Loucy (cell line): ENCODE measurements around the gene INS.

Experiments
- H2AFZ ChIP-seq: fragments of 200-600 bp; sonication (generic); 2 replicates; pipeline ENCODE4 v1.6.0; 2016; ENCODE audit warnings: antibody characterized with exemption, mild to moderate bottlenecking, low read length, moderate library complexity
- H3F3A ChIP-seq: fragments of 200-600 bp; 2 replicates; pipeline ENCODE4 v1.6.0; 2016; ENCODE audit warnings: antibody characterized with exemption, low read depth, mild to moderate bottlenecking
- H3K27me3 ChIP-seq: fragments of 200-600 bp; sonication (generic); 2 replicates; pipeline ENCODE4 v1.6.1; 2014; ENCODE audit warnings: low read length, mild to moderate bottlenecking; ENCODE audit not compliant: insufficient read depth, poor library complexity, severe bottlenecking
- H3K36me3 ChIP-seq: fragments of 200-600 bp; sonication (generic); 2 replicates; pipeline ENCODE4 v1.6.1; 2016; ENCODE audit warnings: low read length; ENCODE audit not compliant: insufficient read depth
- H3K4me1 ChIP-seq: fragments of 200-600 bp; sonication (generic); 2 replicates; pipeline ENCODE4 v1.5.1; 2014; ENCODE audit warnings: low read length, mild to moderate bottlenecking; ENCODE audit not compliant: insufficient read depth, poor library complexity, severe bottlenecking
- H3K4me2 ChIP-seq: fragments of 200-600 bp; sonication (generic); 2 replicates; pipeline ENCODE4 v1.6.0; 2014; ENCODE audit warnings: antibody characterized with exemption, low read length, low read depth, mild to moderate bottlenecking; ENCODE audit not compliant: poor library complexity, severe bottlenecking
- H3K4me3 ChIP-seq: fragments of 200-600 bp; sonication (generic); 2 replicates; pipeline ENCODE4 v1.5.1; 2014; ENCODE audit warnings: low read length, mild to moderate bottlenecking, mixed read lengths; ENCODE audit not compliant: poor library complexity, severe bottlenecking
- H3K79me2 ChIP-seq: fragments of 200-600 bp; sonication (generic); 2 replicates; pipeline ENCODE4 v1.6.1; 2014; ENCODE audit warnings: low read length; ENCODE audit not compliant: insufficient read depth
- H3K9ac ChIP-seq: fragments of 200-600 bp; sonication (generic); 2 replicates; pipeline ENCODE4 v1.6.0; 2014; ENCODE audit warnings: mild to moderate bottlenecking, low read depth, low read length, moderate library complexity; ENCODE audit not compliant: poor library complexity, severe bottlenecking
- H3K9me2 ChIP-seq: fragments of 200-600 bp; sonication (generic); replicated peaks from 2 replicates; pipeline ENCODE4 v1.6.1; 2016; ENCODE audit warnings: low read depth, low read length, mixed read lengths
- H3K9me3 ChIP-seq: fragments of 200-600 bp; sonication (generic); 2 replicates; pipeline ENCODE4 v1.6.1; 2014; ENCODE audit warnings: mild to moderate bottlenecking, antibody characterized with exemption, low read length, low read depth; ENCODE audit not compliant: insufficient read depth
- H4K20me1 ChIP-seq: fragments of 200-600 bp; sonication (generic); 2 replicates; pipeline ENCODE4 v1.6.0; 2014; ENCODE audit warnings: antibody characterized with exemption, low read length, mild to moderate bottlenecking; ENCODE audit not compliant: insufficient read depth, poor library complexity, severe bottlenecking
- EZH2phosphoT487 ChIP-seq: fragments of 200-600 bp; IDR thresholded peaks from 2 replicates; pipeline ENCODE4 v1.6.1; 2018; ENCODE audit warnings: antibody characterized with exemption, mild to moderate bottlenecking, moderate library complexity, borderline replicate concordance
- TF ChIP-seq, protein P1 (sequence below): fragments of 200-600 bp; sonication (generic); conservative IDR thresholded peaks from 2 replicates; pipeline ENCODE4 v1.5.1; 2014; ENCODE audit warnings: mild to moderate bottlenecking, antibody characterized with exemption, low read length

The INS gene

DNA sequence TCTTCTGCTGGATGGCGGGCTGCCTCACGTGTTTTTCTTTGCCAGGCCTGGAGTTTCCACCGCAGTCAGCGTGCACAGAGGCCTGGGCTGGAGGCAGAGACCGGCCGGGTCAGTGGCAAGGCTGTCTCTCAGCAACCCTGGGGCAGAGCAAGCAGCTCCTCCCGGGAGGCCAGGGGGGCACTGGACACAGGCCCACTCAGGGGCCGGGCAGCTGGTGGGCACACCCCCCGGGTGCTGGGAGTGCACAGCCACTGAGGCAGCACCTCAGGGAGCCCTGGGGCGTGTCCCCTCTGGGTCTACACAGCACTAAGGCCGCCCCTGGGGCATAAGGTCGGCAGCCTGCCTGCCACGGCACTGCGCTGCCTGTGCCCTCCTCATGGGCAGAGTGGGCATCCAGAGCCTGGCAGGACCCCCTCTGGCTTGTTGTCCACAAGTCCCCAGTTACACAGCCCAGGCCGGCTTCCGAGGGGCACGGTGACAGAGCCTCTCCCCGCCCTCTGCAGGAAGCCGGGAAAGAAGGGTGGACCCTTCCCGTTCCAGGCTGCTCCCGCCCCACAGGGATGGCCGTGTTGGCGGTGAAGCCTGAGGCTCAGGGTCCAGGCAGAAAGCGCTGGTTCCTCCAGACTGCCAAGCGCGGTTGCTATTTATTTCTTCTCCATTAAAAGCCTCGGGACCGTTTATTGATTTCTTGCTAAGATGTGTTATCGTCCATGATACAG, 29.1 kb upstream of the INS start:
- Histone ChIP-seq H4K20me1 (no peaks in the 10 kb centered on the region), H3K4me2 (no peak overlapping the region), H3K9me3 (no peaks in the 10 kb centered on the region), H3F3A (no peaks in the 10 kb centered on the region), H3K36me3 (no peaks in the 10 kb centered on the region), H3K79me2 (no peaks in the 10 kb centered on the region), H3K4me3 (no peak overlapping the region), H3K4me1 (peaks cover 2% of the 10 kb centered on the region), H3K27me3 (no peaks in the 10 kb centered on the region), H3K9me2 (no peaks in the 10 kb centered on the region), H3K9ac (no peak overlapping the region), H2AFZ (no peak overlapping the region)
- TF ChIP-seq EZH2phosphoT487: no peak
- TF ChIP-seq, protein P1, sequence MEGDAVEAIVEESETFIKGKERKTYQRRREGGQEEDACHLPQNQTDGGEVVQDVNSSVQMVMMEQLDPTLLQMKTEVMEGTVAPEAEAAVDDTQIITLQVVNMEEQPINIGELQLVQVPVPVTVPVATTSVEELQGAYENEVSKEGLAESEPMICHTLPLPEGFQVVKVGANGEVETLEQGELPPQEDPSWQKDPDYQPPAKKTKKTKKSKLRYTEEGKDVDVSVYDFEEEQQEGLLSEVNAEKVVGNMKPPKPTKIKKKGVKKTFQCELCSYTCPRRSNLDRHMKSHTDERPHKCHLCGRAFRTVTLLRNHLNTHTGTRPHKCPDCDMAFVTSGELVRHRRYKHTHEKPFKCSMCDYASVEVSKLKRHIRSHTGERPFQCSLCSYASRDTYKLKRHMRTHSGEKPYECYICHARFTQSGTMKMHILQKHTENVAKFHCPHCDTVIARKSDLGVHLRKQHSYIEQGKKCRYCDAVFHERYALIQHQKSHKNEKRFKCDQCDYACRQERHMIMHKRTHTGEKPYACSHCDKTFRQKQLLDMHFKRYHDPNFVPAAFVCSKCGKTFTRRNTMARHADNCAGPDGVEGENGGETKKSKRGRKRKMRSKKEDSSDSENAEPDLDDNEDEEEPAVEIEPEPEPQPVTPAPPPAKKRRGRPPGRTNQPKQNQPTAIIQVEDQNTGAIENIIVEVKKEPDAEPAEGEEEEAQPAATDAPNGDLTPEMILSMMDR: no peak

- Histone ChIP-seq H3K36me3 (no peaks in the 10 kb centered on the region), H3F3A (no peaks in the 10 kb centered on the region), H3K9me2 (no peaks in the 10 kb centered on the region), H3K4me2 (no peak overlapping the region), H4K20me1 (no peaks in the 10 kb centered on the region), H3K4me1 (no peaks in the 10 kb centered on the region), H3K9me3 (no peaks in the 10 kb centered on the region), H3K27me3 (no peaks in the 10 kb centered on the region), H3K9ac (no peak overlapping the region), H2AFZ (no peak overlapping the region), H3K4me3 (no peak overlapping the region), H3K79me2 (no peaks in the 10 kb centered on the region)
- TF ChIP-seq, protein P1: no peak
- TF ChIP-seq EZH2phosphoT487: no peak
These were observed 27.7 kb upstream of the INS start for GRCh38 chr11:2188745-2189144.

DNA sequence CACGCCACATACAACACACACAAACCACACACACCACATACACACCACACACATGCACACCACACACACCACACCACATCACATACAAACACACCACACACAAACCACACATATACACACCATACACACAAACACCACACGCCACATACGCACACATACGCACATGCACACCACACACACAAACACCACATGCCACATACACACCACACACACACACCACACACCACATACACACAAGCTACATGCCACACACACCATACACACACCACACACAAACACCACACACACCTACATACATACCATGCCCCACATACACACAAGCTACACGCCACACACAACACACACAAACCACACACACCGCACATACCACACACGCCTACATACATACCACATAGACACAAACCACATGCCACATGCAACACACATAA, 26.3 kb upstream of the INS start:
- Histone ChIP-seq H3F3A (no peaks in the 10 kb centered on the region), H3K4me2 (no peak overlapping the region), H3K9ac (no peak overlapping the region), H3K9me2 (no peaks in the 10 kb centered on the region), H4K20me1 (no peaks in the 10 kb centered on the region), H3K79me2 (no peaks in the 10 kb centered on the region), H3K27me3 (no peaks in the 10 kb centered on the region), H3K36me3 (no peaks in the 10 kb centered on the region), H3K9me3 (no peaks in the 10 kb centered on the region), H3K4me3 (no peak overlapping the region), H3K4me1 (peaks cover 4% of the 10 kb centered on the region), H2AFZ (no peak overlapping the region)
- TF ChIP-seq, protein P1: no peak
- no peak for TF ChIP-seq EZH2phosphoT487
